WI38 (cell line): Measurements from ENCODE around the gene CATSPERZ.

Experiments
- H3K4me3 ChIP-seq: 2 replicates; pipeline ENCODE4 v1.5.1; 2011; ENCODE audit warnings: low read depth, mild to moderate bottlenecking, control low read depth, low read length
- CTCF ChIP-seq: IDR thresholded peaks from 2 replicates; pipeline ENCODE4 v1.5.1; 2012; ENCODE audit warnings: low read depth, mild to moderate bottlenecking, control low read depth, low read length

CATSPERZ gene

GRCh38 chr11:64344787-64345186 is 44.6 kb downstream of the CATSPERZ start:
- no peak overlapping the region for H3K4me3 ChIP-seq
- no peak for TF ChIP-seq CTCF

- no peak for TF ChIP-seq CTCF
- no peak overlapping the region for H3K4me3 ChIP-seq
Observed at GRCh38 chr11:64347193-64347867, 47.2 kb downstream of the CATSPERZ start.

GRCh38 chr11:64348383-64349024 is 48.3 kb downstream of the CATSPERZ start:
- no peak for TF ChIP-seq CTCF
- H3K4me3 ChIP-seq, result no peak overlapping the region

- no peak overlapping the region for H3K4me3 ChIP-seq
Observed at GRCh38 chr11:64349025-64349387, 48.8 kb downstream of the CATSPERZ start.

GRCh38 chr11:64349404-64349803 is 49.2 kb downstream of the CATSPERZ start:
- no peak overlapping the region for H3K4me3 ChIP-seq
- TF ChIP-seq CTCF, result no peak

More at GRCh38 chr11:64349025-64349387, 48.8 kb downstream of the CATSPERZ start:
- TF ChIP-seq CTCF, result no peak

- no peak overlapping the region for H3K4me3 ChIP-seq
Observed at GRCh38 chr11:64351136-64351631, 51.0 kb downstream of the CATSPERZ start.

More at GRCh38 chr11:64351136-64351631, 51.0 kb downstream of the CATSPERZ start:
- no peak for TF ChIP-seq CTCF
